Astrocyte (in vitro differentiated cells and primary cell): ENCODE measurements around the gene RAB17. TPM values are rescaled to one million over a fixed set of nuclear protein-coding genes. Genes with fewer than 3 reads are reported as not detected.
A peak's percentile ranks its signal among the peaks of the same experiment; 100 is the strongest.

ENCODE experiments used
- DNase-seq: peaks from one replicate; pipeline ENCODE4 v3.0.0-alpha.2; 2010; ENCODE audit warnings: low read depth
- FAIRE-seq: peaks from 2 replicates; lab custom pipeline; 2011; peaks lifted over from hg19 to GRCh38; lab: Jason Lieb, UNC
- H2AFZ ChIP-seq: 2 replicates; pipeline ENCODE4 v1.6.0; 2012; ENCODE audit warnings: low read depth, low read length, inconsistent platforms
- H3K27ac ChIP-seq: 2 replicates; pipeline ENCODE4 v1.5.1; 2011; ENCODE audit warnings: low read depth, low read length, inconsistent platforms
- H3K27me3 ChIP-seq: 2 replicates; pipeline ENCODE4 v1.6.0; 2011; ENCODE audit warnings: low read length, inconsistent platforms; ENCODE audit not compliant: insufficient read depth
- H3K36me3 ChIP-seq: 2 replicates; pipeline ENCODE4 v1.5.1; 2011; ENCODE audit warnings: low read length, inconsistent platforms; ENCODE audit not compliant: insufficient read depth
- H3K4me1 ChIP-seq: 2 replicates; pipeline ENCODE4 v1.5.1; 2011; ENCODE audit warnings: low read length, inconsistent platforms; ENCODE audit not compliant: insufficient read depth
- H3K4me2 ChIP-seq: 2 replicates; pipeline ENCODE4 v1.6.0; 2012; ENCODE audit warnings: low read length, inconsistent platforms
- H3K4me3 ChIP-seq: 2 replicates; pipeline ENCODE4 v1.5.1; 2011; ENCODE audit warnings: low read depth, mild to moderate bottlenecking, low read length, inconsistent platforms; ENCODE audit not compliant: insufficient read depth
- H3K79me2 ChIP-seq: 2 replicates; pipeline ENCODE4 v1.6.0; 2012; ENCODE audit warnings: mild to moderate bottlenecking, low read length, inconsistent platforms; ENCODE audit not compliant: insufficient read depth
- H3K9ac ChIP-seq: 2 replicates; pipeline ENCODE4 v1.6.0; 2012; ENCODE audit warnings: mild to moderate bottlenecking, low read length, inconsistent platforms
- H3K9me3 ChIP-seq: 2 replicates; pipeline ENCODE4 v1.5.1; 2012; ENCODE audit warnings: low read depth, mild to moderate bottlenecking, low read length, inconsistent platforms; ENCODE audit not compliant: insufficient read depth
- H4K20me1 ChIP-seq: 2 replicates; pipeline ENCODE4 v1.6.0; 2012; ENCODE audit warnings: low read length, inconsistent platforms; ENCODE audit not compliant: insufficient read depth
- H3K27ac Mint-ChIP-seq: one replicate; pipeline ENCODE4 v1.8.0; 2021; ENCODE audit warnings: mild to moderate bottlenecking, mixed read lengths; ENCODE audit not compliant: unreplicated experiment
- H3K27me3 Mint-ChIP-seq: one replicate; pipeline ENCODE4 v1.8.0; 2021; ENCODE audit warnings: low read depth, mixed read lengths; ENCODE audit not compliant: unreplicated experiment
- H3K36me3 Mint-ChIP-seq: one replicate; pipeline ENCODE4 v1.8.0; 2021; ENCODE audit warnings: low read depth, mixed read lengths; ENCODE audit not compliant: unreplicated experiment
- H3K4me1 Mint-ChIP-seq: one replicate; pipeline ENCODE4 v1.8.0; 2021; ENCODE audit warnings: low read depth, mixed read lengths; ENCODE audit not compliant: unreplicated experiment
- H3K4me3 Mint-ChIP-seq: one replicate; pipeline ENCODE4 v1.8.0; 2021; ENCODE audit warnings: mild to moderate bottlenecking, moderate library complexity, mixed read lengths; ENCODE audit not compliant: unreplicated experiment
- H3K9me3 Mint-ChIP-seq: one replicate; pipeline ENCODE4 v1.8.0; 2021; ENCODE audit warnings: mild to moderate bottlenecking, mixed read lengths; ENCODE audit not compliant: unreplicated experiment
- CTCF ChIP-seq: IDR thresholded peaks from 2 replicates; pipeline ENCODE4 v1.5.1; 2011; ENCODE audit warnings: low read depth, mild to moderate bottlenecking, inconsistent platforms, low read length, moderate library complexity; ENCODE audit not compliant: insufficient read depth
- EZH2 ChIP-seq: IDR thresholded peaks from 2 replicates; pipeline ENCODE4 v1.6.1; 2012; ENCODE audit warnings: mild to moderate bottlenecking, low read length, inconsistent platforms; ENCODE audit not compliant: insufficient read depth
- total RNA-seq: library from RNA; stranded (reverse); gene quantifications from 2 replicates; pipeline ENCODE4 v1.2.1, GENCODE V29; 2021

Gene RAB17
- total RNA-seq, 1 donor from 2014 or later: 1.4 TPM

GRCh38 chr2:237574467-237574866, 16.1 kb downstream of the RAB17 start:
- Histone ChIP-seq H2AFZ (no peak overlapping the region), H3K4me2 (no peak overlapping the region), H3K4me3 (no peak overlapping the region), H3K9me3 (no peaks in the 10 kb centered on the region), H3K27ac (no peak overlapping the region), H3K9ac (no peak overlapping the region), H3K27me3 (peaks cover 2% of the 10 kb centered on the region), H4K20me1 (no peaks in the 10 kb centered on the region), H3K4me1 (peaks cover 5% of the 10 kb centered on the region), H3K36me3 (no peaks in the 10 kb centered on the region), H3K79me2 (no peaks in the 10 kb centered on the region)
- FAIRE-seq (no peak), DNase-seq (no peak)
- no peak for TF ChIP-seq EZH2
- TF ChIP-seq CTCF: no peak
- peaks cover 4% of the 10 kb centered on the region for H3K4me1 Mint-ChIP-seq
- H3K36me3 Mint-ChIP-seq: peaks cover 3% of the 10 kb centered on the region
- H3K27me3 Mint-ChIP-seq: peaks cover 28% of the 10 kb centered on the region
- no peak overlapping the region for H3K27ac Mint-ChIP-seq
- H3K9me3 Mint-ChIP-seq: peaks cover 3% of the 10 kb centered on the region
- no peak overlapping the region for H3K4me3 Mint-ChIP-seq

- Mint-ChIP-seq H3K36me3 (peaks cover 3% of the 10 kb centered on the region), H3K4me3 (peak overlapping the region; percentile 15), H3K27ac (no peak overlapping the region), H3K27me3 (peaks cover 27% of the 10 kb centered on the region), H3K4me1 (peaks cover 4% of the 10 kb centered on the region), H3K9me3 (peaks cover 4% of the 10 kb centered on the region)
- Histone ChIP-seq H3K4me2 (no peak overlapping the region), H3K4me3 (no peak overlapping the region), H3K4me1 (peaks cover 5% of the 10 kb centered on the region), H3K9ac (no peak overlapping the region), H4K20me1 (no peaks in the 10 kb centered on the region), H3K36me3 (no peaks in the 10 kb centered on the region), H3K27ac (no peak overlapping the region), H3K79me2 (no peaks in the 10 kb centered on the region), H3K27me3 (no peaks in the 10 kb centered on the region), H2AFZ (no peak overlapping the region), H3K9me3 (no peaks in the 10 kb centered on the region)
- TF ChIP-seq EZH2 (no peak), CTCF (no peak)
- FAIRE-seq (no peak), DNase-seq (no peak)
Observed at GRCh38 chr2:237573721-237574415, 16.7 kb downstream of the RAB17 start.

GRCh38 chr2:237572742-237573101, 17.8 kb downstream of the RAB17 start:
- peaks cover 27% of the 10 kb centered on the region for H3K27me3 Mint-ChIP-seq
- TF ChIP-seq CTCF (no peak), EZH2 (no peak)

More at GRCh38 chr2:237572742-237573101, 17.8 kb downstream of the RAB17 start:
- peaks cover 4% of the 10 kb centered on the region for H3K4me1 Mint-ChIP-seq
- no peaks in the 10 kb centered on the region for H3K36me3 ChIP-seq
- H3K27me3 ChIP-seq: no peaks in the 10 kb centered on the region
- H3K27ac ChIP-seq: no peak overlapping the region
- H3K4me3 ChIP-seq: no peak overlapping the region
- no peaks in the 10 kb centered on the region for H3K9me3 ChIP-seq
- no peaks in the 10 kb centered on the region for H3K79me2 ChIP-seq
- no peak overlapping the region for H3K4me3 Mint-ChIP-seq
- H3K4me1 ChIP-seq: peaks cover 5% of the 10 kb centered on the region
- DNase-seq: no peak
- no peak overlapping the region for H3K4me2 ChIP-seq
- no peak overlapping the region for H3K27ac Mint-ChIP-seq
- peak overlapping the region; percentile 16 for H3K9ac ChIP-seq
- peaks cover 4% of the 10 kb centered on the region for H3K9me3 Mint-ChIP-seq
- H2AFZ ChIP-seq: no peak overlapping the region
- H3K36me3 Mint-ChIP-seq: peaks cover 3% of the 10 kb centered on the region
- H4K20me1 ChIP-seq: no peaks in the 10 kb centered on the region
- no peak for FAIRE-seq
